SK-N-SH (cell line): ENCODE measurements around the gene CCDC148. TPM values are rescaled to one million over a fixed set of nuclear protein-coding genes. Genes with fewer than 3 reads are reported as not detected.

Experiments
- CTCF ChIA-PET: fragments of 300-600, 350-600 bp; formaldehyde crosslinking; extraction: SDS; loops from one replicate; lab custom pipeline; 2021; lab: Yijun Ruan, JAX
- POLR2A ChIA-PET: fragments of 350-600 bp; sonication (Branson Sonifier 250); formaldehyde crosslinking; extraction: SDS; loops from one replicate; lab custom pipeline; 2020; ENCODE audit warnings: antibody characterized with exemption, inconsistent platforms; lab: Yijun Ruan, JAX
- DNase-seq: peaks from one replicate; pipeline ENCODE4 v3.0.0; 2012
- H2AFZ ChIP-seq: fragments of 200-600 bp; sonication (generic); 2 replicates; pipeline ENCODE4 v1.8.1; 2016; ENCODE audit warnings: antibody characterized with exemption, mild to moderate bottlenecking, low read depth
- H3F3A ChIP-seq: fragments of 200-600 bp; sonication (generic); replicated peaks from 2 replicates; pipeline ENCODE3; 2016; ENCODE audit warnings: antibody characterized with exemption, mild to moderate bottlenecking; ENCODE audit not compliant: insufficient read depth
- H3K27ac ChIP-seq, 2 experiments: fragments of 200-500 bp in 1 of 2; fragments of 200-600 bp in 1 of 2; sonication (Bioruptor generic) in 1 of 2; sonication (generic), shearing (Covaris generic) in 1 of 2; 2 replicates each; pipeline versions ENCODE4 v1.5.1 to v1.6.1; 2014 to 2016; ENCODE audit warnings: low read depth in 2 of 2, inconsistent platforms in 1 of 2, low read length in 1 of 2, mild to moderate bottlenecking in 1 of 2, mixed read lengths in 1 of 2
- H3K27me3 ChIP-seq: fragments of 200-600 bp; sonication (generic), shearing (Covaris generic); 2 replicates; pipeline ENCODE4 v1.6.1; 2016; ENCODE audit warnings: mixed run types; ENCODE audit not compliant: insufficient read depth
- H3K36me3 ChIP-seq, 2 experiments: fragments of 200-500 bp in 1 of 2; fragments of 200-600 bp in 1 of 2; sonication (Bioruptor generic) in 1 of 2; sonication (generic) in 1 of 2; replicated peaks in 1 of 2; 2 replicates each; pipeline versions ENCODE3 to v1.5.1; 2014 to 2016; ENCODE audit warnings: low read length in 1 of 2, mild to moderate bottlenecking in 1 of 2; ENCODE audit not compliant: insufficient read depth in 2 of 2, control insufficient read depth in 1 of 2
- H3K4me1 ChIP-seq, 2 experiments: fragments of 200-500 bp in 1 of 2; fragments of 200-600 bp in 1 of 2; sonication (Bioruptor generic) in 1 of 2; sonication (generic), shearing (Covaris generic) in 1 of 2; 2 replicates each; pipeline versions ENCODE4 v1.5.1 to v1.6.1; 2014 to 2016; ENCODE audit warnings: low read depth in 1 of 2, low read length in 1 of 2, mixed run types in 1 of 2; ENCODE audit not compliant: insufficient read depth in 2 of 2, control insufficient read depth in 1 of 2
- H3K4me2 ChIP-seq: fragments of 200-600 bp; sonication (generic), shearing (Covaris generic); 2 replicates; pipeline ENCODE4 v1.6.1; 2017; ENCODE audit warnings: mixed run types
- H3K4me3 ChIP-seq, 2 experiments: fragments of 200-500 bp in 1 of 2; fragments of 200-600 bp in 1 of 2; sonication (Bioruptor generic) in 1 of 2; sonication (generic), shearing (Covaris generic) in 1 of 2; 2 replicates each; pipeline versions ENCODE4 v1.5.1 to v1.8.1; 2014 to 2016; ENCODE audit warnings: low read depth in 2 of 2, inconsistent platforms in 1 of 2, low read length in 1 of 2, mild to moderate bottlenecking in 1 of 2, mixed read lengths in 1 of 2, moderate library complexity in 1 of 2
- H3K79me2 ChIP-seq: fragments of 200-600 bp; sonication (generic); 2 replicates; pipeline ENCODE4 v1.8.1; 2017; ENCODE audit warnings: mild to moderate bottlenecking; ENCODE audit not compliant: insufficient read depth
- H3K9ac ChIP-seq: fragments of 200-600 bp; sonication (generic); 2 replicates; pipeline ENCODE4 v1.6.1; 2017; ENCODE audit warnings: mixed run types
- H3K9me2 ChIP-seq: fragments of 200-600 bp; sonication (generic); 2 replicates; pipeline ENCODE4 v1.6.1; 2017; ENCODE audit warnings: mixed run types
- H3K9me3 ChIP-seq: fragments of 200-600 bp; sonication (generic); 2 replicates; pipeline ENCODE4 v1.6.1; 2017; ENCODE audit warnings: mixed run types, mild to moderate bottlenecking, moderate library complexity
- H4K20me1 ChIP-seq: fragments of 200-600 bp; sonication (generic); 2 replicates; pipeline ENCODE4 v1.6.1; 2017; ENCODE audit warnings: mild to moderate bottlenecking, mixed run types; ENCODE audit not compliant: insufficient read depth
- CTCF ChIP-seq: fragments of 200-600 bp; sonication (generic); IDR thresholded peaks from 2 replicates; pipeline ENCODE4 v1.6.1; 2017; ENCODE audit warnings: antibody characterized with exemption, mild to moderate bottlenecking, moderate library complexity
- EP300 ChIP-seq, 2 experiments: IDR thresholded peaks; 2 replicates each; pipeline versions ENCODE4 v1.4.0 to v1.6.1; 2012; ENCODE audit warnings: borderline replicate concordance in 1 of 2, low read depth in 1 of 2, low read length in 1 of 2
- EZH2phosphoT487 ChIP-seq: fragments of 200-600 bp; sonication (generic); IDR thresholded peaks from 2 replicates; pipeline ENCODE4 v1.6.1; 2017; ENCODE audit warnings: low read depth, mixed run types, mild to moderate bottlenecking, antibody characterized with exemption, moderate library complexity, borderline replicate concordance
- FOSL2 ChIP-seq: IDR thresholded peaks from 2 replicates; pipeline ENCODE4 v1.4.0; 2012; ENCODE audit warnings: low read depth, mild to moderate bottlenecking, moderate library complexity, borderline replicate concordance
- FOXJ3 ChIP-seq: sonication (generic); formaldehyde crosslinking; IDR thresholded peaks from 2 replicates; pipeline ENCODE4 v1.5.1; 2020; ENCODE audit warnings: mild to moderate bottlenecking, missing genetic modification reagents
- FOXM1 ChIP-seq: IDR thresholded peaks from 2 replicates; pipeline ENCODE4 v1.4.0; 2012; ENCODE audit warnings: low read depth, mild to moderate bottlenecking
- GATA2 ChIP-seq: sonication (generic); formaldehyde crosslinking; IDR thresholded peaks from 2 replicates; pipeline ENCODE4 v1.5.0; 2020; ENCODE audit warnings: mild to moderate bottlenecking, missing genetic modification reagents
- JUND ChIP-seq: IDR thresholded peaks from 2 replicates; pipeline ENCODE4 v1.4.0; 2012
- NFIC ChIP-seq: IDR thresholded peaks from 2 replicates; pipeline ENCODE4 v1.4.0; 2012; ENCODE audit warnings: borderline replicate concordance
- RAD21 ChIP-seq: IDR thresholded peaks from 2 replicates; pipeline ENCODE4 v1.6.1; 2012; ENCODE audit warnings: mild to moderate bottlenecking, low read length
- RCOR1 ChIP-seq: fragments of 150-350 bp; IDR thresholded peaks from 2 replicates; pipeline ENCODE4 v1.6.1; 2017; ENCODE audit warnings: antibody characterized with exemption, low read length
- RFX5 ChIP-seq: IDR thresholded peaks from 2 replicates; pipeline ENCODE4 v1.6.1; 2012; ENCODE audit warnings: mild to moderate bottlenecking, improper control_type of control experiment, low read length
- RXRA ChIP-seq: IDR thresholded peaks from 2 replicates; pipeline ENCODE4 v1.4.0; 2012; ENCODE audit warnings: low read depth, mild to moderate bottlenecking, borderline replicate concordance
- USF2 ChIP-seq: fragments of 150-350 bp; IDR thresholded peaks from 2 replicates; pipeline ENCODE4 v1.6.1; 2017; ENCODE audit warnings: antibody characterized with exemption, low read length, low read depth, borderline replicate concordance
- YY1 ChIP-seq: IDR thresholded peaks from 2 replicates; pipeline ENCODE4 v1.4.0; 2012; ENCODE audit warnings: low read depth, mild to moderate bottlenecking
- WGBS: methylation state at CpG from one replicate; pipeline ENCODE4 v1.1.6; 2017; ENCODE audit warnings: low lambda C conversion rate; 5-methylcytosine and 5-hydroxymethylcytosine counted together
- polyA plus RNA-seq, 3 experiments: library from polyadenylated mRNA; depleted of rRNA; stranded (reverse); fragments of >200 nt; gene quantifications; 2 replicates each; pipeline ENCODE4 v1.2.3, GENCODE V29; 2012
- TF ChIP-seq, protein P1 (sequence below): IDR thresholded peaks from 2 replicates; pipeline ENCODE4 v1.4.0; 2012; ENCODE audit warnings: low read depth, borderline replicate concordance
- TF ChIP-seq, protein P2 (sequence below): IDR thresholded peaks from 2 replicates; pipeline ENCODE4; 2012
- TF ChIP-seq, protein P3 (sequence below): IDR thresholded peaks from 2 replicates; pipeline ENCODE4 v1.4.0; 2012; ENCODE audit warnings: low read depth, borderline replicate concordance
- TF ChIP-seq, protein P4 (sequence below): fragments of 150-350 bp; IDR thresholded peaks from 2 replicates; pipeline ENCODE4 v1.6.1; 2016; ENCODE audit warnings: mild to moderate bottlenecking, low read depth, low read length

CCDC148 gene
- polyA plus RNA-seq, 1 of the 3 experiments (the other 2 are of a cell fraction): 0.18 TPM

- no peak overlapping the region for H2AFZ ChIP-seq
- no peaks in the 10 kb centered on the region for H3K79me2 ChIP-seq
- H3K4me2 ChIP-seq: no peak overlapping the region
- no peaks in the 10 kb centered on the region for H3K36me3 ChIP-seq
- no peaks in the 10 kb centered on the region for H3K9me3 ChIP-seq
- no peak overlapping the region for H3K9ac ChIP-seq
- H3K27me3 ChIP-seq: no peaks in the 10 kb centered on the region
- 56% methylated on average over 5 of the region's 5 CpGs for WGBS
- H3K27ac ChIP-seq: no peak overlapping the region
- POLR2A ChIA-PET: no interaction called here
- TF ChIP-seq RCOR1 (no peak), FOSL2 (no peak), RXRA (no peak), RAD21 (no peak), NFIC (no peak), EZH2phosphoT487 (no peak), GATA2 (CRISPR knock-in tag) (no peak), FOXM1 (no peak), USF2 (no peak)
- TF ChIP-seq, protein P1, sequence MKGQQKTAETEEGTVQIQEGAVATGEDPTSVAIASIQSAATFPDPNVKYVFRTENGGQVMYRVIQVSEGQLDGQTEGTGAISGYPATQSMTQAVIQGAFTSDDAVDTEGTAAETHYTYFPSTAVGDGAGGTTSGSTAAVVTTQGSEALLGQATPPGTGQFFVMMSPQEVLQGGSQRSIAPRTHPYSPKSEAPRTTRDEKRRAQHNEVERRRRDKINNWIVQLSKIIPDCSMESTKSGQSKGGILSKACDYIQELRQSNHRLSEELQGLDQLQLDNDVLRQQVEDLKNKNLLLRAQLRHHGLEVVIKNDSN: no peak
- TF ChIP-seq, protein P2, sequence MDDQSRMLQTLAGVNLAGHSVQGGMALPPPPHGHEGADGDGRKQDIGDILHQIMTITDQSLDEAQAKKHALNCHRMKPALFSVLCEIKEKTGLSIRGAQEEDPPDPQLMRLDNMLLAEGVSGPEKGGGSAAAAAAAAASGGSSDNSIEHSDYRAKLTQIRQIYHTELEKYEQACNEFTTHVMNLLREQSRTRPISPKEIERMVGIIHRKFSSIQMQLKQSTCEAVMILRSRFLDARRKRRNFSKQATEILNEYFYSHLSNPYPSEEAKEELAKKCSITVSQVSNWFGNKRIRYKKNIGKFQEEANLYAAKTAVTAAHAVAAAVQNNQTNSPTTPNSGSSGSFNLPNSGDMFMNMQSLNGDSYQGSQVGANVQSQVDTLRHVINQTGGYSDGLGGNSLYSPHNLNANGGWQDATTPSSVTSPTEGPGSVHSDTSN: no peak
- TF ChIP-seq, all 33 proteins: peak for 0
- no peak for DNase-seq
- CTCF ChIA-PET: interaction anchor here (1.4 kb wide), 1 partner anchor 737 kb away, joined by 3 read pairs; no protein-coding TSS in a partner anchor
- H3K9me2 ChIP-seq: no peaks in the 10 kb centered on the region
- H3F3A ChIP-seq: no peaks in the 10 kb centered on the region
- no peak overlapping the region for H3K4me3 ChIP-seq
- no peaks in the 10 kb centered on the region for H4K20me1 ChIP-seq
- no peaks in the 10 kb centered on the region for H3K4me1 ChIP-seq
Measured at GRCh38 chr2:158366342-158366741, 90.2 kb downstream of the CCDC148 start.

- POLR2A ChIA-PET: no interaction called here
- Histone ChIP-seq H3K27me3 (no peaks in the 10 kb centered on the region), H3K9ac (no peak overlapping the region), H3F3A (no peaks in the 10 kb centered on the region), H3K9me3 (no peaks in the 10 kb centered on the region), H3K9me2 (no peaks in the 10 kb centered on the region), H3K4me3 (no peak overlapping the region), H3K4me2 (no peak overlapping the region), H3K27ac (no peak overlapping the region), H3K36me3 (no peaks in the 10 kb centered on the region), H3K79me2 (no peaks in the 10 kb centered on the region), H2AFZ (no peak overlapping the region), H3K4me1 (no peaks in the 10 kb centered on the region), H4K20me1 (no peaks in the 10 kb centered on the region)
- CTCF ChIA-PET: interaction anchor here (0.6 to 0.7 kb wide), 2 partner anchors 18 to 72 kb away, joined by 3 to 4 read pairs; no protein-coding TSS in a partner anchor
- 69% methylated on average over 4 of the region's 4 CpGs for WGBS
- no peak for DNase-seq
- TF ChIP-seq EZH2phosphoT487 (no peak), EP300 (IDR thresholded peaks at IDR 0.05; ENCODE audit: borderline replicate concordance in 1 of 2, low read depth in 1 of 2, low read length in 1 of 2) (no peak), CTCF (no peak), FOXJ3 (no peak), FOSL2 (no peak), JUND (no peak), RXRA (no peak), YY1 (no peak), RFX5 (no peak)
- TF ChIP-seq, protein P3, sequence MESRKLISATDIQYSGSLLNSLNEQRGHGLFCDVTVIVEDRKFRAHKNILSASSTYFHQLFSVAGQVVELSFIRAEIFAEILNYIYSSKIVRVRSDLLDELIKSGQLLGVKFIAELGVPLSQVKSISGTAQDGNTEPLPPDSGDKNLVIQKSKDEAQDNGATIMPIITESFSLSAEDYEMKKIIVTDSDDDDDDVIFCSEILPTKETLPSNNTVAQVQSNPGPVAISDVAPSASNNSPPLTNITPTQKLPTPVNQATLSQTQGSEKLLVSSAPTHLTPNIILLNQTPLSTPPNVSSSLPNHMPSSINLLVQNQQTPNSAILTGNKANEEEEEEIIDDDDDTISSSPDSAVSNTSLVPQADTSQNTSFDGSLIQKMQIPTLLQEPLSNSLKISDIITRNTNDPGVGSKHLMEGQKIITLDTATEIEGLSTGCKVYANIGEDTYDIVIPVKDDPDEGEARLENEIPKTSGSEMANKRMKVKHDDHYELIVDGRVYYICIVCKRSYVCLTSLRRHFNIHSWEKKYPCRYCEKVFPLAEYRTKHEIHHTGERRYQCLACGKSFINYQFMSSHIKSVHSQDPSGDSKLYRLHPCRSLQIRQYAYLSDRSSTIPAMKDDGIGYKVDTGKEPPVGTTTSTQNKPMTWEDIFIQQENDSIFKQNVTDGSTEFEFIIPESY: no peak
- TF ChIP-seq, protein P1: no peak
- TF ChIP-seq, protein P4, sequence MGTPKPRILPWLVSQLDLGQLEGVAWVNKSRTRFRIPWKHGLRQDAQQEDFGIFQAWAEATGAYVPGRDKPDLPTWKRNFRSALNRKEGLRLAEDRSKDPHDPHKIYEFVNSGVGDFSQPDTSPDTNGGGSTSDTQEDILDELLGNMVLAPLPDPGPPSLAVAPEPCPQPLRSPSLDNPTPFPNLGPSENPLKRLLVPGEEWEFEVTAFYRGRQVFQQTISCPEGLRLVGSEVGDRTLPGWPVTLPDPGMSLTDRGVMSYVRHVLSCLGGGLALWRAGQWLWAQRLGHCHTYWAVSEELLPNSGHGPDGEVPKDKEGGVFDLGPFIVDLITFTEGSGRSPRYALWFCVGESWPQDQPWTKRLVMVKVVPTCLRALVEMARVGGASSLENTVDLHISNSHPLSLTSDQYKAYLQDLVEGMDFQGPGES: no peak
Measured at GRCh38 chr2:158359846-158360245, 96.7 kb downstream of the CCDC148 start.
